ENCODE data around the gene ENTPD8.

Gene ENTPD8, protein sequence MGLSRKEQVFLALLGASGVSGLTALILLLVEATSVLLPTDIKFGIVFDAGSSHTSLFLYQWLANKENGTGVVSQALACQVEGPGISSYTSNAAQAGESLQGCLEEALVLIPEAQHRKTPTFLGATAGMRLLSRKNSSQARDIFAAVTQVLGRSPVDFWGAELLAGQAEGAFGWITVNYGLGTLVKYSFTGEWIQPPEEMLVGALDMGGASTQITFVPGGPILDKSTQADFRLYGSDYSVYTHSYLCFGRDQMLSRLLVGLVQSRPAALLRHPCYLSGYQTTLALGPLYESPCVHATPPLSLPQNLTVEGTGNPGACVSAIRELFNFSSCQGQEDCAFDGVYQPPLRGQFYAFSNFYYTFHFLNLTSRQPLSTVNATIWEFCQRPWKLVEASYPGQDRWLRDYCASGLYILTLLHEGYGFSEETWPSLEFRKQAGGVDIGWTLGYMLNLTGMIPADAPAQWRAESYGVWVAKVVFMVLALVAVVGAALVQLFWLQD

DNA sequence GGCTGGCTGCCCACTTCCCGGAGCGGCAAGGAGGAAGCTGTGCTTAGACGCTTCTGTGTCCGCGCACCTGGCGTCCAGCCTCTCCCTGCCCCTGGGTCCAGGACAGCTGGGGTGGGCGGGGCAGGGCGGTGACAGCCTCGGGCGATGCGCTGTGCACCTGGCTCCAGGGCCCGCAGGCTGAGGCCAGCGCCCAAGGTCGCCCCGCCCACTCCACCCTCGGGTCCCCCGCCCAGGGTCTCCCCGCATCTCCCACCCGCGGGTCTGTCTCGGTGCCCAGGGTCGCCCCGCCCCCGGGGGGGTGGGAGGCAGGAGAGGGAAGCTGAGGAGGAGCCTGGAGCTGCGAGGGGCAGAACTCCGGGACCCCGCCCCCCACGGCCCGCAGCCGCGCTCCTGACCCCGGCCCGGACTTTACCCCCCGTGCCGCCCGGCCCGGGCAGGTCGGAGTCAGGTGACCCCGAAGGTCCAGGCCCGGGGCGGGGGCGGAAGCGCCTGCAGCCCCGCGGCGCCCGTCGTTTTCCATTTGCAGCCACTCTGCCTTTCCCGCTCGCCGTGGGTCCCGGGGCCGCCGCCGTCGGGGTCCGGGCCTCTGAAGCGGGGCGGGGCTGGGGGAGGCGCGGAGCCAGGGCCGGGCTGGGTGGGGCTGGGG is at the start of gene ENTPD8:
Gene ENTPD8, minus strand, starts transcription at position 69 of the 646 bp plus-strand sequence. CDS start 3,072 bp downstream, outside the sequence.
- Histone ChIP-seq H3K9ac (ENCODE audit: insufficient read length, low read depth) (peak within 1 kb of the TSS; percentile 3), H3K36me3 (ENCODE audit: insufficient read depth, insufficient read length, low read length) (peaks cover under 1% of the 10 kb centered on the region), H3K9me3 (ENCODE audit: insufficient read depth, low read length) (no peaks in the 10 kb centered on the region), H3K4me3 (ENCODE audit: insufficient read length, low read depth) (peak within 1 kb of the TSS; percentile 29), H3K27me3 (ENCODE audit: insufficient read depth, insufficient read length) (no peaks in the 10 kb centered on the region), H3K4me1 (ENCODE audit: insufficient read depth, insufficient read length) (peaks cover 8% of the 10 kb centered on the region)
- no peak for TF ChIP-seq ZNF274 (IDR thresholded peaks at IDR 0.05; ENCODE audit: low read depth, low read length)
- TF ChIP-seq SUZ12 (IDR thresholded peaks at IDR 0.05; ENCODE audit: extremely low read depth, insufficient read depth, insufficient read length): no peak
- TF ChIP-seq YY1 (IDR thresholded peaks at IDR 0.05; ENCODE audit: insufficient read depth, insufficient read length): no peak
- DNase-seq (ENCODE audit: low read depth, low spot score): no peak

DNA sequence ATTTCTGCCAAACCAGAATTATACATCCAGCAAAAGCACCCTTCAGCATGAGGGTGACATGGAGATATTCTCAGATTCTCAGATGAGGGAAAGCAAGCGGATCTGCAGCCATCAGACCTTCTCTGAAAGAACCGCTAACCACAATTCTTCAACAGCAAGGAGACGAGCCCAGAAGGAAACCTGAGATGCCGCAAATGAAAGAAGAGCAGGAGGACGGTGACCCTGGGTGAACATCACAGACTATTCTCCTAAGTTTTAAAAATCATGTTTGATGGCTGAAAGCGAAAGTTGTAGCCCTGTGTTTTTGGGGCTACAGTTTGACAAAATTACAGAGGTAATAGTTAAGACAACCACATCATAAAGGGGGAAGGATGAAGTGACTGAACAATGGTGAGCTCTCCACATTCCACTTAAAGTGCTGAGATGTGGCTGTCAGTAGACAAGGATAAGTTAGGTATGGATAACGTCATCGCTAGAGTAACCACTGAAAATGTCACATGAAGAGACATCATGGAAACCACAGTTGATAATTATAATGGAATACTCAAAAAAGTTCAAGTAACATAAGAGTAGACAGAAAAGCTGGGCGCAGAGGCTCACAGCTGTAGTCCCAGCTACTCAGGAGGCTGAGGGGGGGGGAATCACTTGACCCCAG is 49.5 kb upstream of the ENTPD8 start:
- H3K4me1 ChIP-seq (ENCODE audit: insufficient read depth, insufficient read length): peaks cover 12% of the 10 kb centered on the region
- DNase-seq (ENCODE audit: low read depth, low spot score): no peak
- H3K9ac ChIP-seq (ENCODE audit: insufficient read length, low read depth): no peak overlapping the region
- no peaks in the 10 kb centered on the region; the same call in 1 of the 2 replicates for H3K9me3 ChIP-seq (ENCODE audit: insufficient read depth, low read length)
- TF ChIP-seq YY1 (IDR thresholded peaks at IDR 0.05; ENCODE audit: insufficient read depth, insufficient read length): no peak
- no peak for TF ChIP-seq SUZ12 (IDR thresholded peaks at IDR 0.05; ENCODE audit: extremely low read depth, insufficient read depth, insufficient read length)
- TF ChIP-seq ZNF274 (IDR thresholded peaks at IDR 0.05; ENCODE audit: low read depth, low read length): no peak
- no peaks in the 10 kb centered on the region for H3K36me3 ChIP-seq (ENCODE audit: insufficient read depth, insufficient read length, low read length)
- H3K4me3 ChIP-seq (ENCODE audit: insufficient read length, low read depth): no peak overlapping the region
- no peaks in the 10 kb centered on the region for H3K27me3 ChIP-seq (ENCODE audit: insufficient read depth, insufficient read length)

DNA sequence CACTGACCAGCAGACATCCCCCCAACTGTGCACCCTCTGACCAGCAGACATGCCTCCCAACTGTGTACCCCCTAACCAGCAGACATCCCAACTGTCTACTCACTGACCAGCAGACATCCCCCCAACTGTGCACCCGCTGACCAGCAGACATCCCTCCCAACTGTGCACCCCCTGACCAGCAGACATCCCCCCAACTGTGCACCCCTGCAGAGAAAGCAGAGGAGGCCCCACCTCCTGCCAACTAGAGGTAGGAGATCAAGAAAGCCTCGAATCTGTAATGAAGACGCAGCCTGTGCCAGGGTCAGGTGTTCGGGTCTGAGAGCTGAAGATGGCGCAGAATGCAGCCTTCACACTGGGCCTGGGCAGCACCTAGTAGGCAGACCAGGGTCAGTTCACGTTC is 47.7 kb upstream of the ENTPD8 start:
- no peaks in the 10 kb centered on the region for H3K27me3 ChIP-seq (ENCODE audit: insufficient read depth, insufficient read length)
- DNase-seq (ENCODE audit: low read depth, low spot score): no peak
- peaks cover 12% of the 10 kb centered on the region for H3K4me1 ChIP-seq (ENCODE audit: insufficient read depth, insufficient read length)
- H3K36me3 ChIP-seq (ENCODE audit: insufficient read depth, insufficient read length, low read length): no peaks in the 10 kb centered on the region
- H3K4me3 ChIP-seq (ENCODE audit: insufficient read length, low read depth): no peak overlapping the region
- no peaks in the 10 kb centered on the region; the same call in 1 of the 2 replicates for H3K9me3 ChIP-seq (ENCODE audit: insufficient read depth, low read length)
- H3K9ac ChIP-seq (ENCODE audit: insufficient read length, low read depth): no peak overlapping the region
- TF ChIP-seq YY1 (IDR thresholded peaks at IDR 0.05; ENCODE audit: insufficient read depth, insufficient read length) (no peak), SUZ12 (IDR thresholded peaks at IDR 0.05; ENCODE audit: extremely low read depth, insufficient read depth, insufficient read length) (no peak), ZNF274 (IDR thresholded peaks at IDR 0.05; ENCODE audit: low read depth, low read length) (no peak)

DNA sequence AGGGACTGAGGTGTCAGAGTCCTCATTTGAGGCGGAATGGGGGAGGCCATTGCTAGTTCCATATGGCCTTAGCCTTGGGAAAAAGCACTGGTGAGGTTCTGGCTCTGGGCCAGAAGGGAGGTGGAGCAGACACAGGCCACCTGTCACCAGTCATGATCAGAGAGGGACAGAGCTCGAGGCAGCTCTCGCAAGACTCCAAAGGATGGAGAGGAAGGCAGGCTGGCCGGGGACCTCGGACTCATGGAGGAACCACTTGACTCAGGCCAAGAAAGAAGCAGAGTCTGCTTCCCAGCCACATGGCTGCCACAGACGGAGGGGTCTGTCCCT is 47.1 kb upstream of the ENTPD8 start:
- no peaks in the 10 kb centered on the region for H3K36me3 ChIP-seq (ENCODE audit: insufficient read depth, insufficient read length, low read length)
- H3K4me1 ChIP-seq (ENCODE audit: insufficient read depth, insufficient read length): peaks cover 6% of the 10 kb centered on the region
- H3K9me3 ChIP-seq (ENCODE audit: insufficient read depth, low read length): no peaks in the 10 kb centered on the region; the same call in 1 of the 2 replicates
- DNase-seq (ENCODE audit: low read depth, low spot score): no peak
- H3K4me3 ChIP-seq (ENCODE audit: insufficient read length, low read depth): no peak overlapping the region
- H3K27me3 ChIP-seq (ENCODE audit: insufficient read depth, insufficient read length): no peaks in the 10 kb centered on the region
- TF ChIP-seq ZNF274 (IDR thresholded peaks at IDR 0.05; ENCODE audit: low read depth, low read length): no peak
- no peak for TF ChIP-seq SUZ12 (IDR thresholded peaks at IDR 0.05; ENCODE audit: extremely low read depth, insufficient read depth, insufficient read length)
- TF ChIP-seq YY1 (IDR thresholded peaks at IDR 0.05; ENCODE audit: insufficient read depth, insufficient read length): no peak
- no peak overlapping the region for H3K9ac ChIP-seq (ENCODE audit: insufficient read length, low read depth)

DNA sequence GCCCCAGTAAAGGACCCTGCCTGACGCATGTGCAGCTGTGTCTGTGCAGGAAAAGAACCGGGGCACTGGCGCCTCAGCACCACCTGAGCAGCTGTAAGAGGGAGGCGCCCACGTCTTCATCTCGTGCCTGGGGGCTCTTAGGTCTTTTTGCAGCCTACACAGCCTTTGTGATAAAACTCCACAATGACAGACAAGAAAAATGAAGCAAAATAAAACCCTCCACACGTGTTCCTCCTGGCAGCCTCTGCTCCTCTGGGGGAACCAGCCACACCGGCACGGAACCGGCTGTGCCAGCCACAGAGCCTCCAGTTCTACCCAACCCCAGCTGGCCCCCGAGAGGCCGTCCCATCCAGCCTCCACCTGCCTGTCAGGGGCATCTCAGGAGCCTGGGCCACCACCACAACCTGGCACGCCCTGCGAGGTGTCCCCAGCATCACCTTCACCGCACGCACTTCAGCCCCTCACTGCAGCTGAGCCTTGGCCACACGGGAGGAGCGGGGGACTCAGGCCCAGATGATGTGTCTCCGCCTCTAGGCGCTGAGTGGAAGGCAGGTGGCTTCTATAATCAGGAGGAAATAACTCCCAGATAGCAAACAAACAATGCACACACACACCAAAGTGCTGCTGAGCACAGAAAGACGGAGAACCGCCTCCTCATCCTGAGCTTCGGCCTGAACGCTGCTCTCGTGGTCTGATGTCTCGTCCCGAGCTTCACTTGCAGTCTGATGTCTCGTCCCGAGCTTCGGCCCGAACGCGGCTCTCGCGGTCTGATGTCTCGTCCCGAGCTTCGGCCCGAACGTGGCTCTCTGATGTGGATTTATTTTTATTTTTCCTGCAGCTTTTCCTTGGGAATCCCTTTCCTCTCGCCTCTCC is 46.5 kb upstream of the ENTPD8 start:
- DNase-seq (ENCODE audit: low read depth, low spot score): no peak
- Histone ChIP-seq H3K9ac (ENCODE audit: insufficient read length, low read depth) (no peak overlapping the region), H3K4me3 (ENCODE audit: insufficient read length, low read depth) (no peak overlapping the region), H3K4me1 (ENCODE audit: insufficient read depth, insufficient read length) (peaks cover 6% of the 10 kb centered on the region), H3K27me3 (ENCODE audit: insufficient read depth, insufficient read length) (no peaks in the 10 kb centered on the region), H3K36me3 (ENCODE audit: insufficient read depth, insufficient read length, low read length) (no peaks in the 10 kb centered on the region), H3K9me3 (ENCODE audit: insufficient read depth, low read length) (no peaks in the 10 kb centered on the region)
- TF ChIP-seq YY1 (IDR thresholded peaks at IDR 0.05; ENCODE audit: insufficient read depth, insufficient read length) (no peak), SUZ12 (IDR thresholded peaks at IDR 0.05; ENCODE audit: extremely low read depth, insufficient read depth, insufficient read length) (no peak), ZNF274 (IDR thresholded peaks at IDR 0.05; ENCODE audit: low read depth, low read length) (no peak)

DNA sequence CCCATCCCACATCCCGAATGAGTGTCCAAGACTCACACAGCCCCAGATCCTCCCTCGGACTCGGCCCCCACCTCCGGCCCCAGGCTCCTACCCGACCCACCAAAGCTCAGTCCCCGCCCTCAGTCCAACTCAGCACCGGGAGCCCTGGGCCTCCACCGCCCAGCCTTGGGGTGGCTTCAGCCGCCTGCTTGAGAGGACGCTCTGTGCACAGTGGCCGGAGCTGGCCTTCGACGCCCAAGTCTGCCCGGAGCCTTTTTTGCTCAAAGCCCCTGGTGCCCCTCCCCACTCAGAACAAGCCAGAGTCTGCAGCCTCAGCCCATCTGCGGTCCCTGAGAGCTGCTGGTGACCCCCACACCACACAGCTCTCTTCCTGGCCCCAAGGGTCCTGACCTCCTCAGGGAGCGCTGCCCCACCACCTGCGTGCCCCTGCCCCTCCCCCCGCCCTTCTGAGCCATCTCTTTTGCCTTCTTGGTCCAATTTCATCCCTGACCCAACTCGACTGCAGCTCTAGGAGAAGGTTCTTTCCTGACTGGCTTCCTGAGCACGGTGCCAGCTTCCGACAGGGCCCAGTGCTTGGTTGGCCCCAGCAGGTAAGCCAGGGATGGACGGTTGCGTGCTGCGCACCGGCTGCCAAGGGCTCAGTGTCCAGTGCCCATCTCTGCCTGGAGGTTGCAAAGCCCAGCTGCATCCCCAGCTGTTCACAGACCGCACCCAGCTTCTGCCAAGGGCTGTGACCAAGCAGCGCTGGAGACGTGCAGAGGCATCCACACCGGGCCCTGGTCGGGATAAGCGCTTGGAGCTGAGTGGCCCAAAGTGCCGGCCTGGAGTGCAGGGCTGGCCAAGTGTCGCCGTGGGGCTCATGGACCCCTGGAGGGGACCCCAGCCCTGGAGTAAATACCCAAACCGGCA is 45.6 kb upstream of the ENTPD8 start:
- TF ChIP-seq YY1 (IDR thresholded peaks at IDR 0.05; ENCODE audit: insufficient read depth, insufficient read length) (no peak), ZNF274 (IDR thresholded peaks at IDR 0.05; ENCODE audit: low read depth, low read length) (no peak), SUZ12 (IDR thresholded peaks at IDR 0.05; ENCODE audit: extremely low read depth, insufficient read depth, insufficient read length) (no peak)
- Histone ChIP-seq H3K4me3 (ENCODE audit: insufficient read length, low read depth) (no peak overlapping the region), H3K9me3 (ENCODE audit: insufficient read depth, low read length) (no peaks in the 10 kb centered on the region), H3K27me3 (ENCODE audit: insufficient read depth, insufficient read length) (no peaks in the 10 kb centered on the region), H3K4me1 (ENCODE audit: insufficient read depth, insufficient read length) (peaks cover 6% of the 10 kb centered on the region), H3K36me3 (ENCODE audit: insufficient read depth, insufficient read length, low read length) (no peaks in the 10 kb centered on the region), H3K9ac (ENCODE audit: insufficient read length, low read depth) (no peak overlapping the region)
- DNase-seq (ENCODE audit: low read depth, low spot score): no peak
